K562 treated with DMSO at 1 percent for 48 hours (cell line): ENCODE results near the gene MS4A3. TPM values are rescaled to one million over a fixed set of nuclear protein-coding genes. Genes with fewer than 3 reads are reported as not detected.

Source experiments
- total RNA-seq: library from RNA; unstranded; fragments of 300-600 nt; gene quantifications from 2 replicates; pipeline ENCODE4 v1.2.3, GENCODE V29; 2022; ENCODE audit warnings: low replicate concordance; ENCODE audit errors: extremely low read depth

The MS4A3 gene
- not detected in 2 replicates for total RNA-seq

GRCh38 chr11:60056349-60056969 is at the start of gene MS4A3:
Gene MS4A3, plus strand, starts transcription at chr11:60056665. Its CDS starts 4,496 bp downstream, at chr11:60061161.

GRCh38 chr11:60016881-60017280 is 39.6 kb upstream of the MS4A3 start, which contains the start of gene OOSP4B:
Gene OOSP4B, plus strand, starts transcription at chr11:60017181.

GRCh38 chr11:60040109-60040508 is 16.4 kb upstream of the MS4A3 start, which contains the start of gene OOSP2:
Gene OOSP2, plus strand, starts transcription at chr11:60040409. Its CDS starts 51 bp downstream, at chr11:60040460.

GRCh38 chr11:60088364-60088763 is 31.9 kb downstream of the MS4A3 start, which contains the start of gene MS4A2:
Gene MS4A2, plus strand, starts transcription at chr11:60088664. Its CDS starts 102 bp downstream, at chr11:60088766.

Other genes starting within 250 kb of the MS4A3 start
- gene MRPL16, start 245.9 kb upstream of the MS4A3 start, total RNA-seq = not detected in 2 replicates
- not detected in 2 replicates for gene CBLIF, start 211.2 kb upstream of the MS4A3 start, total RNA-seq
- not detected in 2 replicates for gene TCN1, start 190.2 kb upstream of the MS4A3 start, total RNA-seq
- not detected in 2 replicates for gene OOSP3, start 177.9 kb upstream of the MS4A3 start, total RNA-seq
- gene OOSP1, start 118.2 kb upstream of the MS4A3 start, total RNA-seq = not detected in 2 replicates
- not detected in 2 replicates for gene OOSP4A, start 92.6 kb upstream of the MS4A3 start, total RNA-seq
- not detected in 2 replicates for gene OOSP4B, start 39.5 kb upstream of the MS4A3 start, total RNA-seq
- not detected in 2 replicates for gene OOSP2, start 16.3 kb upstream of the MS4A3 start, total RNA-seq
- not detected in 2 replicates for gene MS4A2, start 32.0 kb downstream of the MS4A3 start, total RNA-seq
- not detected in 2 replicates for gene MS4A6A, start 126.4 kb downstream of the MS4A3 start, total RNA-seq
- not detected in 2 replicates for gene MS4A4E, start 186.5 kb downstream of the MS4A3 start, total RNA-seq
- not detected in 2 replicates for gene MS4A4A, start 224.0 kb downstream of the MS4A3 start, total RNA-seq